HL-60/S4 (cell line): ENCODE measurements around the gene YIPF5.

Source experiments
- in situ Hi-C: fragments of 300-500 bp; cut with MboI; formaldehyde crosslinking; loops from 2 replicates; pipeline ENCODE4 v1.14.3; 2022; ENCODE audit warnings: low sequenced_read_pairs

Gene YIPF5

GRCh38 chr5:144170276-144171024 is at the start of gene YIPF5, which contains the start of gene KCTD16:
Gene YIPF5, minus strand, starts transcription at chr5:144170659. Its CDS starts 704 bp downstream, at chr5:144169955.
Gene KCTD16, plus strand, starts transcription at chr5:144170873.
- in situ Hi-C loops, result no loop called here

GRCh38 chr5:144219869-144220268 is 49.4 kb upstream of the YIPF5 start:
- in situ Hi-C loops, result loop anchor here (25.0 kb wide), 2 partner anchors 1017 to 1842 kb away; no protein-coding TSS in a partner anchor

- in situ Hi-C loops, result loop anchor here (25.0 kb wide), 2 partner anchors 1027 to 1852 kb away; no protein-coding TSS in a partner anchor
These were observed 40.2 kb upstream of the YIPF5 start for GRCh38 chr5:144210655-144211054.

- in situ Hi-C loops, result loop anchor here (25.0 kb wide), 2 partner anchors 1028 to 1853 kb away; no protein-coding TSS in a partner anchor
These were observed 38.9 kb upstream of the YIPF5 start for GRCh38 chr5:144209361-144209760.

GRCh38 chr5:144207875-144208444 is 37.5 kb upstream of the YIPF5 start:
- in situ Hi-C loops, result loop anchor here (25.0 kb wide), 2 partner anchors 1029 to 1854 kb away; no protein-coding TSS in a partner anchor

- in situ Hi-C loops, result loop anchor here (25.0 kb wide), 2 partner anchors 1031 to 1856 kb away; no protein-coding TSS in a partner anchor
These were observed 35.7 kb upstream of the YIPF5 start for GRCh38 chr5:144206141-144206540.

GRCh38 chr5:144205141-144205551 is 34.7 kb upstream of the YIPF5 start:
- in situ Hi-C loops, result loop anchor here (25.0 kb wide), 2 partner anchors 1032 to 1857 kb away; no protein-coding TSS in a partner anchor

GRCh38 chr5:144203750-144204596 is 33.5 kb upstream of the YIPF5 start:
- in situ Hi-C loops, result loop anchor here (25.0 kb wide), 2 partner anchors 1033 to 1858 kb away; no protein-coding TSS in a partner anchor

GRCh38 chr5:144202726-144203125 is 32.3 kb upstream of the YIPF5 start:
- in situ Hi-C loops, result loop anchor here (25.0 kb wide), 2 partner anchors 1035 to 1860 kb away; no protein-coding TSS in a partner anchor

GRCh38 chr5:144202072-144202471 is 31.6 kb upstream of the YIPF5 start:
- in situ Hi-C loops, result loop anchor here (25.0 kb wide), 2 partner anchors 1035 to 1860 kb away; no protein-coding TSS in a partner anchor

GRCh38 chr5:144201588-144201987 is 31.1 kb upstream of the YIPF5 start:
- in situ Hi-C loops, result loop anchor here (25.0 kb wide), 2 partner anchors 1036 to 1861 kb away; no protein-coding TSS in a partner anchor

- in situ Hi-C loops, result loop anchor here (25.0 kb wide), 3 partner anchors 1211 to 1486 kb away; no protein-coding TSS in a partner anchor
These were observed 27.9 kb upstream of the YIPF5 start for GRCh38 chr5:144198386-144198785.

- in situ Hi-C loops, result loop anchor here (25.0 kb wide), 3 partner anchors 1209 to 1484 kb away; no protein-coding TSS in a partner anchor
These were observed 26.2 kb upstream of the YIPF5 start for GRCh38 chr5:144196612-144197011.

- in situ Hi-C loops, result loop anchor here (25.0 kb wide), 3 partner anchors 1208 to 1483 kb away; no protein-coding TSS in a partner anchor
These were observed 25.0 kb upstream of the YIPF5 start for GRCh38 chr5:144195448-144195847.

GRCh38 chr5:144194144-144194543 is 23.7 kb upstream of the YIPF5 start:
- in situ Hi-C loops, result loop anchor here (25.0 kb wide), 3 partner anchors 1207 to 1482 kb away; no protein-coding TSS in a partner anchor

- in situ Hi-C loops, result loop anchor here (25.0 kb wide), 3 partner anchors 1205 to 1480 kb away; no protein-coding TSS in a partner anchor
These were observed 22.2 kb upstream of the YIPF5 start for GRCh38 chr5:144192661-144193060.

- in situ Hi-C loops, result loop anchor here (25.0 kb wide), 3 partner anchors 1205 to 1480 kb away; no protein-coding TSS in a partner anchor
These were observed 21.5 kb upstream of the YIPF5 start for GRCh38 chr5:144191998-144192397.

- in situ Hi-C loops, result loop anchor here (25.0 kb wide), 3 partner anchors 1204 to 1479 kb away; no protein-coding TSS in a partner anchor
These were observed 21.1 kb upstream of the YIPF5 start for GRCh38 chr5:144191531-144191930.

GRCh38 chr5:144189800-144190429 is 19.5 kb upstream of the YIPF5 start:
- in situ Hi-C loops, result loop anchor here (25.0 kb wide), 3 partner anchors 1203 to 1478 kb away; no protein-coding TSS in a partner anchor
